GM19239 (cell line): ENCODE data around the gene TTC33.

Experiments used
- DNase-seq: peaks from one replicate; pipeline ENCODE4 v3.0.0; 2011; ENCODE audit warnings: low spot score; ENCODE audit not compliant: insufficient read length
- FAIRE-seq: peaks from 2 replicates; lab custom pipeline; 2011; peaks lifted over from hg19 to GRCh38; lab: Jason Lieb, UNC

TTC33 gene

GRCh38 chr5:40499518-40500273 is 256.1 kb downstream of the TTC33 start:
- no peak for DNase-seq
- FAIRE-seq, result no peak

GRCh38 chr5:40499007-40499406 is 256.8 kb downstream of the TTC33 start:
- no peak for FAIRE-seq

GRCh38 chr5:40497573-40497972 is 258.2 kb downstream of the TTC33 start:
- no peak for FAIRE-seq
- DNase-seq, result no peak

More at GRCh38 chr5:40499007-40499406, 256.8 kb downstream of the TTC33 start:
- DNase-seq, result no peak

- no peak for DNase-seq
- no peak for FAIRE-seq
Measured at GRCh38 chr5:40495237-40495635, 260.5 kb downstream of the TTC33 start.

GRCh38 chr5:40494631-40495236 is 261.0 kb downstream of the TTC33 start:
- FAIRE-seq (no peak), DNase-seq (no peak)

GRCh38 chr5:40492056-40492455 is 263.7 kb downstream of the TTC33 start:
- FAIRE-seq (no peak), DNase-seq (no peak)

- FAIRE-seq (peak; percentile 57), DNase-seq (no peak)
Measured at GRCh38 chr5:40491644-40492043, 264.1 kb downstream of the TTC33 start.

GRCh38 chr5:40490464-40491111 is 265.2 kb downstream of the TTC33 start:
- FAIRE-seq, result peak; percentile 77

GRCh38 chr5:40489421-40489820 is 266.3 kb downstream of the TTC33 start:
- peak; percentile 60 for FAIRE-seq
- no peak for DNase-seq

More at GRCh38 chr5:40490464-40491111, 265.2 kb downstream of the TTC33 start:
- no peak for DNase-seq

- peak; percentile 98 for FAIRE-seq
- peak; percentile 12 for DNase-seq
Measured at GRCh38 chr5:40486437-40487275, 269.1 kb downstream of the TTC33 start.

GRCh38 chr5:40485021-40485998 is 270.5 kb downstream of the TTC33 start:
- DNase-seq (no peak), FAIRE-seq (no peak)

- DNase-seq (peak; percentile 19), FAIRE-seq (peak; percentile 99)
Measured at GRCh38 chr5:40484495-40484894, 271.3 kb downstream of the TTC33 start.

GRCh38 chr5:40483316-40483715 is 272.4 kb downstream of the TTC33 start:
- no peak for DNase-seq
- FAIRE-seq, result peak; percentile 39

GRCh38 chr5:40481241-40481640 is 274.5 kb downstream of the TTC33 start:
- FAIRE-seq, result peak; percentile 35
- DNase-seq, result no peak

- no peak for DNase-seq
- no peak for FAIRE-seq
Measured at GRCh38 chr5:40480392-40480791, 275.4 kb downstream of the TTC33 start.

- no peak for FAIRE-seq
Measured at GRCh38 chr5:40479939-40480338, 275.8 kb downstream of the TTC33 start.

GRCh38 chr5:40478766-40479165 is 277.0 kb downstream of the TTC33 start:
- FAIRE-seq, result no peak
- DNase-seq, result no peak

More at GRCh38 chr5:40479939-40480338, 275.8 kb downstream of the TTC33 start:
- no peak for DNase-seq

GRCh38 chr5:40477856-40478546 is 277.8 kb downstream of the TTC33 start:
- FAIRE-seq (no peak), DNase-seq (no peak)

GRCh38 chr5:40475561-40475960 is 280.2 kb downstream of the TTC33 start:
- DNase-seq (no peak), FAIRE-seq (no peak)
